Measurements from ENCODE around the gene KREMEN2.
A peak's percentile ranks its signal among the peaks of the same experiment; 100 is the strongest.

The KREMEN2 gene

DNA sequence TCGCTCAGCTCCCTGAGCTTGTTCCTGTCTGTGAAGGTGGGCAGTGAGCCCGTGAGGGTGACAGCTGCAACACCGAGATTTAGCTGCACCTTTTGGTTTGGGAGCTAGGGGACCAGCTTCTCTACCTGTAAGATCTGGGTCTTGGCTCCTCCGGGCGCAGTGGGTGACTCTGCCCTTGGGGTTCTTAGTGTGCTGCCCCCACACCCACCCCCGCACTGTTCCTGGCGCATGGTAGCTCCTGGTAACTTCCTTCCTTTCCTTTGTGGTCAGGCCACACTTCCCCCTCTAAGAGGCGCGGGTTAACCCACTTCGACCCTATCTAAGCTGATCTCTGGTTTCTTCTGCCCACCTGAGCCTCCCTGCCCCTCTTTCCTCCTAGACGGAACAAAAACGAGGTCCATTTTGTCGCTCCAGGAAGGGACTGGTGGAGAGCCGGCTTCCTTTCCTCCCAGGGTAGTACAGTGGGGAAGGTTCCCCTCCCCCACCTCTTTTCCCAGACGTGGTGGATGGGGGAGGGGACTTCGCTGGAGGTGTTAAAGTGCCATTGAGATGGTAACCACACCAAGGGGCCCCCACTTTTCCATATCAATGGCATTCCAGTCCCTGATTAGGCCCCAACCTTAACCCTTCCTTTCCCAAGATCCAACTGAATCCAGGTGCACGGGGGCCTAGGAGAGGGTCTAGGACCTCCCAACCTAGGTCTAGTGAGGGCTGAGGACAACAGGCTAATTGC lies 44.0 kb downstream of the KREMEN2 start:
- H3K4me1 Mint-ChIP-seq: peaks cover 26% of the 10 kb centered on the region
- H3K36me3 Mint-ChIP-seq (ENCODE audit: low read depth): no peaks in the 10 kb centered on the region
- DNase-seq (no peak), ATAC-seq (no peak)
- H3K9me3 Mint-ChIP-seq: no peaks in the 10 kb centered on the region
- H3K27ac Mint-ChIP-seq: no peak overlapping the region
- H3K27me3 Mint-ChIP-seq: peaks cover 19% of the 10 kb centered on the region
- peak overlapping the region; percentile 24 for H3K4me3 Mint-ChIP-seq

- no peak for ATAC-seq
Measured at GRCh38 chr16:3008690-3009037, 44.6 kb downstream of the KREMEN2 start.

DNA sequence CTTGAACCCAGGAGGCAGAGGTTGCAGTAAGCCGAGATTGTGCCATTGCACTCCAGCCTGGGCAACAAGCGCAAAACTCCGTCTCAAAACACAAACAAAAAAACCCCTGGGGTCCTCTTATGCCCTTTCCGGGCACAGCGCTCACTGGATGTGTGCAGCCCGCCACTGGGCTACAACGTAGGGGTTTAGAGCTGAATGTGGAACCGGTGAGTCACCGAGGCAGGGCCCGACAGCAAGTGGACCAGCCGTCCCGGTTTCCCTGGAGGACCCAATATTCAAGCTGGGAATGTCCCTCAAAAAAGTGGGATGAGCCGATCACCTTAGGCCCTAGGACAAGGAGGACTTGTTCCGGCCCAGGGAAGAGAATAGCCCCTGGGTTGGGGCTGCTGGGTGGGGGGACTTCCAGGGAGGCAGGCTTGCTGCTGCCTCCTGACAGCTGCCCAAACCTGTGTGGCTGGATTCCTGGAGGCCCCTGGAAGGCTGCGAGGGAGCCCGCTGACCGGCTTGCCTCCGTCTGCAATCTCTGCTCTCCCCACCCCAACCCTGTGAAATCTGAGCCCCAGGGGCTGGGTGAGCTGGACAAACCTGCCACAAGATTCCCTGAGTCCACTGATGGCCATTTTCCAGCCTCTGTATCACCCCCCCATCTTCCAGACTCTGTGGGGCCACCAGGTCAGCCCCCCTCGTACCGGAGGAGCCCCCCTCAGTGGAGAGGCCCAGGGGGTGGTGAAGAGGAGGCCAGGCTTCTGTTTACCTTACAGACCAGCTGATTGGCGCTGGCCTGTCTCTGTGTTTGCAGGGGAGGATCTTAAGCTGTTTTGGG lies 45.7 kb downstream of the KREMEN2 start:
- H3K27ac Mint-ChIP-seq: no peak overlapping the region
- H3K4me1 Mint-ChIP-seq: peaks cover 23% of the 10 kb centered on the region
- no peaks in the 10 kb centered on the region for H3K9me3 Mint-ChIP-seq
- no peak for DNase-seq
- H3K27me3 Mint-ChIP-seq: peaks cover 24% of the 10 kb centered on the region
- no peak for ATAC-seq
- H3K4me3 Mint-ChIP-seq: no peak overlapping the region
- no peaks in the 10 kb centered on the region for H3K36me3 Mint-ChIP-seq (ENCODE audit: low read depth)

More at GRCh38 chr16:3008690-3009037, 44.6 kb downstream of the KREMEN2 start:
- no peak overlapping the region for H3K27ac Mint-ChIP-seq
- H3K4me3 Mint-ChIP-seq: no peak overlapping the region
- no peaks in the 10 kb centered on the region for H3K9me3 Mint-ChIP-seq
- peaks cover 26% of the 10 kb centered on the region for H3K4me1 Mint-ChIP-seq
- H3K36me3 Mint-ChIP-seq (ENCODE audit: low read depth): no peaks in the 10 kb centered on the region
- DNase-seq: no peak
- H3K27me3 Mint-ChIP-seq: peaks cover 19% of the 10 kb centered on the region

GRCh38 chr16:3010510-3010909 lies 46.4 kb downstream of the KREMEN2 start:
- Mint-ChIP-seq H3K4me3 (no peak overlapping the region), H3K36me3 (ENCODE audit: low read depth) (no peaks in the 10 kb centered on the region), H3K27me3 (peaks cover 21% of the 10 kb centered on the region), H3K4me1 (peaks cover 21% of the 10 kb centered on the region), H3K27ac (no peak overlapping the region), H3K9me3 (no peaks in the 10 kb centered on the region)
- no peak for ATAC-seq
- DNase-seq: no peak

DNA sequence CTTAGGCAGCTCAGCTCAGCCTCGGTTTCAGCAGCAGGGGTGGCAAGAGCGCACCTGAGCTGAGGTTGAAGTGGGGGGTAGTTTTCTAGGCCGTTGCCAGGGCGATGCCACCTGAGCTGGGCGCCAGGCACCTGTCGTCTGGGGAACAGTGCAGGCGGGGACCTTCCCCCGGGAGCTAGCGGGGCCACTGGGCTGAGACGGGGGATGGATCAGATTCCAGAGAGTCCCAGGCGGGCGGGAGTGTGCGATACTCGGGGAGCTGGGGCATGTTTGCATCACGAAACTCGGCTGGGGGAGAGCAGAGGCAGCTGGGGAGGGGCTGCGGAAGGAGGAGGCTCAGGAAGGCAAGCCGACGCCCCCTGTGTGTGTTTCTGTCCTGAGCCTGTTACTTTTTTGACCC lies 48.2 kb downstream of the KREMEN2 start:
- no peak for ATAC-seq
- H3K4me1 Mint-ChIP-seq: peaks cover 18% of the 10 kb centered on the region
- H3K4me3 Mint-ChIP-seq: no peak overlapping the region
- H3K27ac Mint-ChIP-seq: no peak overlapping the region
- DNase-seq: no peak
- no peaks in the 10 kb centered on the region for H3K36me3 Mint-ChIP-seq (ENCODE audit: low read depth)
- H3K27me3 Mint-ChIP-seq: peaks cover 14% of the 10 kb centered on the region
- no peaks in the 10 kb centered on the region for H3K9me3 Mint-ChIP-seq

GRCh38 chr16:3012828-3013420 lies 48.8 kb downstream of the KREMEN2 start, which contains the start of gene CLDN9:
TSS of gene CLDN9 (plus strand) at chr16:3012923. CDS start at chr16:3013363, 440 bp downstream.
- H3K4me3 Mint-ChIP-seq: no peak within 1 kb of the TSS
- H3K27me3 Mint-ChIP-seq: peaks cover 14% of the 10 kb centered on the region
- DNase-seq: no peak
- H3K9me3 Mint-ChIP-seq: no peaks in the 10 kb centered on the region
- H3K36me3 Mint-ChIP-seq (ENCODE audit: low read depth): no peaks in the 10 kb centered on the region
- no peak within 1 kb of the TSS for H3K27ac Mint-ChIP-seq
- peaks cover 12% of the 10 kb centered on the region for H3K4me1 Mint-ChIP-seq
- no peak for ATAC-seq

DNA sequence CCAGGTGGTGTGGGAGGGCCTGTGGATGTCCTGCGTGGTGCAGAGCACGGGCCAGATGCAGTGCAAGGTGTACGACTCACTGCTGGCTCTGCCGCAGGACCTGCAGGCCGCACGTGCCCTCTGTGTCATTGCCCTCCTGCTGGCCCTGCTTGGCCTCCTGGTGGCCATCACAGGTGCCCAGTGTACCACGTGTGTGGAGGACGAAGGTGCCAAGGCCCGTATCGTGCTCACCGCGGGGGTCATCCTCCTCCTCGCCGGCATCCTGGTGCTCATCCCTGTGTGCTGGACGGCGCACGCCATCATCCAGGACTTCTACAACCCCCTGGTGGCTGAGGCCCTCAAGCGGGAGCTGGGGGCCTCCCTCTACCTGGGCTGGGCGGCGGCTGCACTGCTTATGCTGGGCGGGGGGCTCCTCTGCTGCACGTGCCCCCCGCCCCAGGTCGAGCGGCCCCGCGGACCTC lies 49.4 kb downstream of the KREMEN2 start:
- no peak overlapping the region for H3K4me3 Mint-ChIP-seq
- no peaks in the 10 kb centered on the region for H3K36me3 Mint-ChIP-seq (ENCODE audit: low read depth)
- no peak for DNase-seq
- peaks cover 19% of the 10 kb centered on the region for H3K27me3 Mint-ChIP-seq
- H3K4me1 Mint-ChIP-seq: peaks cover 12% of the 10 kb centered on the region
- no peaks in the 10 kb centered on the region for H3K9me3 Mint-ChIP-seq
- ATAC-seq: no peak
- H3K27ac Mint-ChIP-seq: no peak overlapping the region

- Mint-ChIP-seq H3K27me3 (peaks cover 21% of the 10 kb centered on the region), H3K9me3 (no peaks in the 10 kb centered on the region), H3K27ac (no peak overlapping the region), H3K4me3 (no peak overlapping the region), H3K4me1 (peaks cover 8% of the 10 kb centered on the region), H3K36me3 (ENCODE audit: low read depth) (no peaks in the 10 kb centered on the region)
- DNase-seq: no peak
- no peak for ATAC-seq
Measured at GRCh38 chr16:3013998-3014690, 50.1 kb downstream of the KREMEN2 start.

- Mint-ChIP-seq H3K4me3 (no peak overlapping the region), H3K27me3 (peaks cover 22% of the 10 kb centered on the region), H3K4me1 (peaks cover 14% of the 10 kb centered on the region), H3K9me3 (no peaks in the 10 kb centered on the region), H3K27ac (no peak overlapping the region), H3K36me3 (ENCODE audit: low read depth) (no peaks in the 10 kb centered on the region)
- no peak for ATAC-seq
- no peak for DNase-seq
Measured at GRCh38 chr16:3014971-3015370, 50.9 kb downstream of the KREMEN2 start.

DNA sequence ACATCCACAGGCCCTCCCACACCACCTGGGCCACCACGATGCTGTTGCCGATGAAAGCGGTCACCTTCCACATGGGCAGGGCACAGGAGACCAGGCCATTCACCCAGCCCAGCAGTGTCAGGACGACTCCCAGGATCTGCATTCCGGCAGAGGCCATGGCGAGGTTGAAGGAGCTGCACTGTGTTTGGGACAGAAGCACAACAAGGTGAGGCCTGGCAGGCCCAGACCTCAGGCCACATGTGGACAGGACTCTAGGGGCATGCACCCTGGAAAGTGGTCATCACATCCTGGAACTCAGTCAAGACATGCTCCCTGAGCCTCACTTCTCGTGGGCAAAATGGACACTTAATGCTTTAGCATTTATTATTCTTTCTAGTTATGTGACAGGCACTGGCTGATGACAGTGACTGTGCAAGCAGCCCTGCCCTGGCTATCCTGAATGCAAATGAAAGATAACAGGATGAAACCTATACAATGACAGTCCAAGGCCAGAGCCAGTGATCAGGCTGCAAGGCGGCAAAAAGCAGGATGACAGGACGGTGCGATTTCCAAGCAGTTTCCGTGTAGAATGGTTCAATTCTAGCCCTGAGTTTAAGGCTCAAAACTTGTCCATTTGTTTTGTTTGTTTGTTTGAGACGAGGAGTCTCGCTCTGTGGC lies 51.9 kb downstream of the KREMEN2 start:
- Mint-ChIP-seq H3K27me3 (peaks cover 23% of the 10 kb centered on the region), H3K27ac (no peak overlapping the region), H3K9me3 (no peaks in the 10 kb centered on the region), H3K4me3 (no peak overlapping the region), H3K36me3 (ENCODE audit: low read depth) (no peaks in the 10 kb centered on the region), H3K4me1 (peaks cover 21% of the 10 kb centered on the region)
- no peak for ATAC-seq
- DNase-seq: no peak

GRCh38 chr16:3017344-3017743 lies 53.3 kb downstream of the KREMEN2 start:
- H3K36me3 Mint-ChIP-seq (ENCODE audit: low read depth): no peaks in the 10 kb centered on the region
- H3K27ac Mint-ChIP-seq: no peak overlapping the region

More at GRCh38 chr16:3017344-3017743, 53.3 kb downstream of the KREMEN2 start:
- H3K4me1 Mint-ChIP-seq: peaks cover 33% of the 10 kb centered on the region
- ATAC-seq: no peak
- no peaks in the 10 kb centered on the region for H3K9me3 Mint-ChIP-seq
- DNase-seq: no peak
- peaks cover 23% of the 10 kb centered on the region for H3K27me3 Mint-ChIP-seq
- no peak overlapping the region for H3K4me3 Mint-ChIP-seq

All from activated naive CD8-positive, alpha-beta T cell treated with anti-CD3 and anti-CD28 coated beads, Interleukin-2, amount 50 U/mL, for 24 hours (primary cell).